ENCODE data around the gene OR2F2.

The OR2F2 gene

DNA sequence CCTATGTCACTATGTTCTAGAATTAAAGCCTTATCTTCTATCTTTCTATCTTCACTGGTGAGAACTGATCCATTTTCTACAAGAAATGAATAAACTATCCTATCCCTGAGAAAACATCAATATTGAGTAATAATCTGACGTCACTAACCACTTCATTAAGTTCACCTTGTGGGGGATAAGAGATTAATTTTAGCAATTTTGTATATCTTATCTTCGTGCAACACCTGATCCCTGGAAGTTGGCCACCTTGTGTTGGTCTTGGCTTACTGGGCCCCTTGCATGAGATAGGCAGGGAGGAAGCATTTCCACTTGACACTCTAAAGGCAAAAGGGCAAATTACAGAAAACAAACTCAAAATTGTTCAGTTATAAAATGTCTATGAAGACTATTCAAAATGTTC is 45.0 kb downstream of the OR2F2 start:
- no peak for DNase-seq

DNA sequence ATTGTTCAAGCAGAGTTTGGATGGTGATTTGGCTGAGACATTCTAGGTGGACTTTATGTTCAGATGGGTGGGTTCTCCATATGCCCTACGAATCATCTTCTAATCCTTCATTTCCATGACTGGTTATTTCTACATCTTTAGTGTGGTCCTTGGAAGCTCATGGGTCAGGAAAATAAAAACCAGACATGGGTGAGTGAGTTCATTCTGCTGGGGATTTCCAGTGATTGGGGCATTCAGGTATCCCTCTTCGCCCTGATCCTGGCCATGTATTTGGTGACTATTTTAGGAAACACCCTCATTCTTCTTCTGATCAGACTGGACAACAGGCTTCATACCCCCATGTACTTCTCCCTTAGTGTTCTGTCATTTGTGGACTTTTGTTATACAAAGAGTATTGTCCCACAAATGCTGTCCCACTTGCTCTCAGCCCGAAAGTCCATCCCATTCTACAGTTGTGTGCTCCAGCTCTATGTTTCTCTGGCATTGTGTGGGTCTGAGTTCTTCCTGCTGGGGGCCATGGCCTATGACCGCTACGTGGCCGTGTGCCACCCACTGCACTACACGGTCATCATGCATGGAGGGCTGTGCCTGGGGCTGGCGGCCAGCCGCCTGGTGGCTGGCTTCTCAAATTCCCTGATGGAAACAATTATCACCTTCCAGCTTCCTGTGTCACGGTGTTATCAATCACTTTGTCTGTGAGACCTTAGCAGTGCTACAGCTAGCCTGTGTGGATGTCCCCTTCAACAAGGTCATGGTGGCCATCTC is 45.9 kb downstream of the OR2F2 start:
- DNase-seq = no peak

DNA sequence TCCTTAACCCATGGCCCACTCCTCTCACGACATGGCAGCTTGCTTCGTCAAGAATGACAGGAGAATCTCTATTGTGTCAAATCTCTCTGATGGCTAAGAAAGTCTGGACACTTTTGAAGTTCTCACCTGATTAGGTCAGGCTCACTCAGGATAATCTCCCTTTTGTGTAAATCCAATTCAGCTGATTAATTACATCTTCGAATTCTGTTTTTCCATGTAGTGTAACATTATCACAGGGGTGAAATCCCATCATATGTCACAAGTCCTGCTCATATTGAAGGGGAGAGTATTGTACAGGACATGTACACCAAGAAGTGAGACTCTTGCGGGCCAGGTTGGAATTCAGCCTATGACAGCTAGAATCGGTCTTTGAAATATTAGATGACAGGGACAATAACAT is 48.9 kb downstream of the OR2F2 start:
- DNase-seq = no peak

Data from NCI-H1417 (cell line).